NCI-H2227 (cell line): ENCODE data around the gene CADM1.
A peak's percentile ranks its signal among the peaks of the same experiment; 100 is the strongest.

Source experiments
- DNase-seq: peaks from one replicate; lab custom pipeline; 2025; ENCODE audit not compliant: unreplicated experiment; lab: John Stamatoyannopoulos, UW

The CADM1 gene

DNA sequence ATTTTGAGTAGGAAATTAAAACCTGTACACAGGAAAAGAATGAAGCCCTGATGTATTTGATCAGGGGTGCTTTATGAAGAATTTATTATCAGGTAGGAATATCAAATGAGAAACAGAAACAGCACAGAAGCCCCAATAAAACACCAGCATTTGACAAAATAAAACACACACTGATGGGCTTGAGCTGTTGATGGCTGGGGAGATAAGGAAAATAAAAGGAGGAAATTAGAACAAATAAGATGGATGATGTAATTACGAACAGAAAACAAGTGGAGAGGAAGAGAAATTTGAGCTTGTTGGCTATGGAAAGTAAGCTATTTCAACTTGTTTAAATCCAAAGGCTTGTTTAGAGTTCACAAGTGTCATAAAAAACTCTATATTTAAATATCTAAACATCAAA, 213.7 kb downstream of the CADM1 start:
- DNase-seq: no peak

- DNase-seq: no peak
Observed at GRCh38 chr11:115287266-115287665, 216.9 kb downstream of the CADM1 start.

- no peak for DNase-seq
Observed at GRCh38 chr11:115286614-115287013, 217.6 kb downstream of the CADM1 start.

DNA sequence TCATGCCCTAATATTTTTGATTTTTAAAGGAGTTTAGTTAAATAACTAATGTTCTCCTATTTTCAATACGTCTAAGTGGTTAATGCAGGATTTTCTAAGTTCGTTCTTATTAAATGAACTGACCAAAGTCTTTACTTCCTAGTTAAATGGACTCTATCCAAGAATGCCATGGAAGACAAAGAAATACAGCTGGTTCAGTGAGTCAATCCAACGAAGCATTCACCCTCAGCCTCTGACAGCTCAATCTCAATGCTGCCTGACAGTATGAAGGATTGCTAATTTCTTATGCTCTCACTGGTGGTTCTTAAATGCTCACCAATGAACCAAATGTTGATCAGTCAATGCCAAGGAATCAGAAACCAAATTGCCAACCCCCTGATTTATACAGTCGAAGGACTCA, 219.4 kb downstream of the CADM1 start:
- no peak for DNase-seq

DNA sequence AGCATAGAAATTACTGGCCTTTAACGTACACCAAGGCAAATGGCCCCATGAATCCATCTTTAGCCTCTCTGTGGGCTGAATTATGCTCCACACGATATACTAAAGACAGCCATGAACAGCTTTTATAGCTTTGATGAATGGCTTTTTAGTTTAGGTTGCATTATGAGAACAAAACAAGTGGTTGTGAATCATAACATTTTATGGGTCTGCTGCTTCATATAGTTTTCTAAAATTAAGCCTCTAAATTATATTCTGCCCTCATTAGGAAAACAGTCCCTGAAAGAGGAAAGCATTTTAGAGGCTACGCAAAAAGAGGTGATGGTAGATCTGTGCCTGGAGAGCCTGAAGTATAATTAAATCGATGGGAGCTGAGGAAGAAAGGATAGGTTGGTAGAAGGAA, 221.3 kb downstream of the CADM1 start:
- DNase-seq: peak; percentile 37

GRCh38 chr11:115280775-115281174, 223.4 kb downstream of the CADM1 start:
- DNase-seq: no peak

GRCh38 chr11:115279813-115280761, 224.1 kb downstream of the CADM1 start:
- no peak for DNase-seq

- DNase-seq: no peak
Observed at GRCh38 chr11:115276799-115277198, 227.4 kb downstream of the CADM1 start.

GRCh38 chr11:115276191-115276590, 228.0 kb downstream of the CADM1 start:
- no peak for DNase-seq

GRCh38 chr11:115275045-115275444, 229.2 kb downstream of the CADM1 start:
- no peak for DNase-seq

DNA sequence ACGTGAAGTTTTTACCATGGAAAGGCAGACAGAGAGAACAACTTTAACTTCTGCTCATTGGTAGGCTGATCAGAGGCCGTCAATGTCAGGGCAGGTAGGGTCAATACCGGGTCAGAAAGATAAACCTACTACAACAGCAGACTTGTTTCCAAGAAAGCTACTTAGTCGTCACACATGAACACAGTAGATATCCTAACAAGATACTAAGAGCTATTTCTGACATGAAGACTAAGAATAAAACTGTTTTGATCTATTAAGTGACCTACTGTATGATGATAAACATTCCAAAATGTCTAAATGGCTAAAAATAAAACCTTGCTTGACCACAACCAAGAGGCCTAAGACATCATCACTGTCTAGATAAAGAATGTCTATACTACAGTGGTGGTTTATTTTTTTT, 231.3 kb downstream of the CADM1 start:
- DNase-seq: no peak

DNA sequence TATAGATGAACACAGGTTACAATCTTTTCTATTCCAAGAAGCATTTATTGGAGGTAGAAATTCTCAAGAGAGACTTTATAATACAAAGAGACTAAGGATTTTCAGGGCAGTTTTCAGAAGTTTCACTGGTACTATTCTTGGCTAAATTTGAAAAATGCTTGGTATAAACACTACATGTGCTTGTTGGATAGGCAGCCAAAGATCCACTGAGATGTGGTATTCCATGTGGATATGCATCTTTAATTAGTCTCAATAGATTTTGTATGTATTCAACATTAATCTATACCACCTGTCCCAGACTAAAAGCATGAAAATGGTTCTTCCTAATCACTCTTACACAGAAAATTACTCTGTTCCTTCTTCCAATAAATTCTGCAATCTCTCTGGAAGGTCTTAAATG, 232.6 kb downstream of the CADM1 start:
- DNase-seq: no peak

DNA sequence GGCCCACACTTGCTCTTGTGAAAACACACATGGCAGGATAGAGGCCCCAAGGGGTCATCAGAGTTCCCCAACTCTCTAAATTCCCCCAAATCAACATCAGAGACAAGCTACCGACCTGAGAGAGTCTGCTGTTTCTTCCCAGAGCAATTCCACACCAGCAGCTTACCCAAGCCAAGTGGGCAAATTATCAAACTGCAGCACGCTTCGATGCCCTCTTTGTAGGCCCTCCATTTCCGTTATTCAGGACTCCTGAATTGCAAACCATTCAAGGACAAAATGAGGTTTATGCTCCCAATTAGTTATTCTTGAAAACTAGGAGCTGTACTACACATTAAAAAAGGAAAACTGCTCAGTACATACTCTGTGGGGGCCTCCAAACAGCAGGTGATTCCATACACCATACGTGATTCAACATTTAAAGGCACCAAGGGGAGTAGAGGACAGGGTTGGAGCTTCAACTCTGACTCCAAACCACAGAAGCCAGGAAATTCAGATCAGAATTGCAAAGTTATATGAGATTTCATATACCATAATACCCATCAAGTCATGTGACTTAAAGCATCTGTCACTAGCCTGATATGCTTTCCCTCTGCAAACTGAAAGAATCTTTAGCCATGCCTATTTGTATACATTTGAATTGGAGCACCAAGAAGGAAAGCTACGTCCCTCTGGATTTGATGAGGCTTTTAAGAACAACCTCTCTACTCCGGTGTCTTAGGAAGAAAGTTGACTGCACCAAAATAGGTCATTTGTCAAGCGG, 234.8 kb downstream of the CADM1 start:
- DNase-seq: no peak

DNA sequence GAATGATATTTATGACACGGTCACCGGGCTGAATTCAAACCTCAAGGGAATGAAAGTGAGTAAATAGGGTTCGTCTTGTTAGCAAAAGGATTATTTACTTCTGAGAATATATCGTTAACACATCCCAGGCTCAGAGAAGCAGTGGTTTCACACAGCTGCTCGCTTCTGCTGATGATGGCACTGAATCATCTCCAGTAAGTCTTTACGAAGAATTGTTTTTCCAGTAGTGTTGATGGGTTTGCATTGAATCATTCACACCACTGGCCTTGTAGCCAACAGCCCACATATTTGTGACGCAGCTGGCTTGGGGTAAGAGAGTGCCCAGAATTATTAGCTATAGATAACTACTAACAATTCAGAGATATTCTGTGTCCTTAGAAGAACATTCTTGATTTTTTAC, 236.3 kb downstream of the CADM1 start:
- no peak for DNase-seq

GRCh38 chr11:115267238-115267781, 236.9 kb downstream of the CADM1 start:
- no peak for DNase-seq

- no peak for DNase-seq
Observed at GRCh38 chr11:115266066-115266639, 238.1 kb downstream of the CADM1 start.

GRCh38 chr11:115263799-115264656, 240.2 kb downstream of the CADM1 start:
- no peak for DNase-seq

- DNase-seq: no peak
Observed at GRCh38 chr11:115258216-115258615, 246.0 kb downstream of the CADM1 start.

- DNase-seq: no peak
Observed at GRCh38 chr11:115257678-115258077, 246.5 kb downstream of the CADM1 start.

DNA sequence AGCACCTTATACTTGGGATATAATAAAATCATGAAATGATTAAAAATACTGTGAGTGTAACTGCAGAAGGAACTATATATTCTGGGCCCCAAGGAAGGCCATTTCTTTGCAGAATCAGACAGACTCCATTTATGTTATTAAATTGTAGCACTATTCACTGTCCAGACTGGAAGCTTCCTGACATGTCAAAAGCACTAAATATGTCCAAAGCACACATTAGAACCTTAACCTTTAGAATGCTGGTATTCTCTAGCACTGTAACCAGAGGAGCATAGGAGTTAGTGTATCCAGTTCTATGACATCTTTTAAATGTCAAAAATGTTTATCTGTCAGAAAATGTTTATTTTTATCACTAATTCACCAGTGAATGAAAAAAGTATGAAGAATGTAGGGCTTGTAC, 246.9 kb downstream of the CADM1 start:
- DNase-seq: no peak
